ENCODE measurements around the gene ACO1.

DNA sequence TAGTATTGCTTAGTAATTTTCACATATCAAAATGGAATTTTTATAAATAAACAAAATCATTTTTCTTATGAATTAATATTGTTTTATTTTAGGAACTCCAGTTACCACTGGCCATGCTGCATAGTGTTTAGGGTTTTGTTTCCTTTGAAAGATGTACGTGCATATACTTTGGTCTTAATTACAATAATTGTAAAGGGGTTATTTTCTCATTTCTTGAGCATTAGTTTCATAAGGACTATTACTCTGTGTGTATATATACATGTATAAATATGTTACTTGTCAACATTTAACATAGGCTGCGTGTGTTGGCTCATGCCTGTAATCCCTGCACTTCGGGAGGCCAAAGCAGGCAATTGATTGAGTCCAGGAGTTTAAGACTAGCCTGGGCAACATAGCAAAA, 21.6 kb downstream of the ACO1 start:
- TF ChIP-seq, protein P1, sequence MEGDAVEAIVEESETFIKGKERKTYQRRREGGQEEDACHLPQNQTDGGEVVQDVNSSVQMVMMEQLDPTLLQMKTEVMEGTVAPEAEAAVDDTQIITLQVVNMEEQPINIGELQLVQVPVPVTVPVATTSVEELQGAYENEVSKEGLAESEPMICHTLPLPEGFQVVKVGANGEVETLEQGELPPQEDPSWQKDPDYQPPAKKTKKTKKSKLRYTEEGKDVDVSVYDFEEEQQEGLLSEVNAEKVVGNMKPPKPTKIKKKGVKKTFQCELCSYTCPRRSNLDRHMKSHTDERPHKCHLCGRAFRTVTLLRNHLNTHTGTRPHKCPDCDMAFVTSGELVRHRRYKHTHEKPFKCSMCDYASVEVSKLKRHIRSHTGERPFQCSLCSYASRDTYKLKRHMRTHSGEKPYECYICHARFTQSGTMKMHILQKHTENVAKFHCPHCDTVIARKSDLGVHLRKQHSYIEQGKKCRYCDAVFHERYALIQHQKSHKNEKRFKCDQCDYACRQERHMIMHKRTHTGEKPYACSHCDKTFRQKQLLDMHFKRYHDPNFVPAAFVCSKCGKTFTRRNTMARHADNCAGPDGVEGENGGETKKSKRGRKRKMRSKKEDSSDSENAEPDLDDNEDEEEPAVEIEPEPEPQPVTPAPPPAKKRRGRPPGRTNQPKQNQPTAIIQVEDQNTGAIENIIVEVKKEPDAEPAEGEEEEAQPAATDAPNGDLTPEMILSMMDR (IDR thresholded peaks at IDR 0.05) = no peak
- no peak for TF ChIP-seq POLR2A (IDR thresholded peaks at IDR 0.05)
